GM18499 (cell line): ENCODE results near the gene NTMT2.
"Not testable (repeated sequence)": the region's sequence is repeated elsewhere in the genome, so short reads cannot be mapped to it uniquely, and the experiment has no call there.

Experiments used
- ATAC-seq: cut with Tn5 transposase; IDR thresholded peaks from one replicate; pipeline ENCODE4 v1.9.1; 2021; ENCODE audit warnings: moderate number of reproducible peaks; ENCODE audit not compliant: insufficient read depth, unreplicated experiment

NTMT2 gene

GRCh38 chr1:170155055-170155454, 9.3 kb downstream of the NTMT2 start:
- ATAC-seq = no peak

- no peak for ATAC-seq
These were observed 10.8 kb downstream of the NTMT2 start for GRCh38 chr1:170156594-170156993.

GRCh38 chr1:170157820-170158219, 12.1 kb downstream of the NTMT2 start:
- ATAC-seq = no peak

DNA sequence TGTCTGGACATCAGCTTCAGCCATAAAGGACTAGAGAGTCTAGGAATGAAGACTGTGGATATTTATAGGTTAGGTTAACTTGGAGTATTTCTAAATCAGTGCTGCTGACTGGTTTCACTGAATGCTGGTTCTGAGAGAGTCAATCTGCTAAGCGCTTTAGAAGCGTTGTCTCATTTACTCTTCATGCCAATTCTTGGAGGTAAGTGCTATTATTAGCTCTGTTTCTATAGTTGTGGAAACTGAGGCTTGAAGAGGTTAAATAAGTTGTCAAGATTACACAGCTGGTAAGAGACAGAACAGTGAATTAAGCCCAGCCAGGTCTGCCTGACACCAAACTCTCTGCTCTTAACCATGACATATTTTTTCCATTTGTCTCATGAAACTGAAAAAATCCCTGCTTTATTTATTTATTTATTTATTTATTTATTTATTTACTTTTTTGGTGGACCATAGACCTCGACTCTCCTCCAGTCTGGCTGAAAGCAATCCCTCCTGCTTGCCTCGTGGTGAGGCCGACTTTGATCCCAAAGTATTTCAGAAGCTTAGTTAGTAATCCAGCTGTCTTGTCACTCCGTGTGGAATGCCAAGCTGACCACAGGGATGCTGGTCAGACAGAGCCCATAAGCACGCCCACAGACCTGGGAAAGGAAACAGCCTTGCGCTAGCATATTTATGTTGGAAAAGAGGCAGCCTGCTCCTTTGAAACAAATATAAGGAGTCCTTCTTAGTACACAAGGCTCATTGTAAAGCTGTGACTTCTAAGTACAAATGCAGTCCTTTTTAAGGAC, 16.9 kb downstream of the NTMT2 start:
- no peak for ATAC-seq

DNA sequence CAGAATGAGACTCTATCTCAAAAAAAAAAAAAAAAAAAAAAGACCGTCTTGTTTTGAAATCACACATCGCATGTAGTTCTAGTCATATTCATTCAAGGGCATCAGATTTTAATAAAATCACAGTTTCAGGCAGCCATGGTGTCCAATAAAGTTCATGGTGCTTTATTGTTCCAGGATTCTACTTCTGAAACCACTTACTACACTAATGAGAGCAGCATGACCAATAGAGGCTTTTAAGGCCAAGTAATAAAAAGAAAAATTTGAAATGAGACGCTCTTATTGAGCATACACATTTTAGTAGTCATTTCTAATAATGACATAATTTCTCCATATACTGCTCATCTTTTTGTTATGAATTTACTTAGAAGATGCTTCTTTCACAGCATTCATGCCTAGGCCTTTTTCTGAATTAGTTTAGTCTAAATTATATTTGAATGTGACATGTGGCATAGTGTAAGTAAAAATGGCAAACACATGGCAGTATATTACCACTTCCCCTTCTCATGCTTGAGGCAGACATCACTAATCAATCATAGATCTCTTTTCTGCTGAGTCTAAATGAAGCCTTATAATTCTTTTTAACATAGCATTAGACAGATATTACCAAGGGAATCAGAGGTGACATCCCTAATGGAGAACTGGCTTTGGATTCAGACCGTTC, 18.5 kb downstream of the NTMT2 start:
- ATAC-seq = no peak

DNA sequence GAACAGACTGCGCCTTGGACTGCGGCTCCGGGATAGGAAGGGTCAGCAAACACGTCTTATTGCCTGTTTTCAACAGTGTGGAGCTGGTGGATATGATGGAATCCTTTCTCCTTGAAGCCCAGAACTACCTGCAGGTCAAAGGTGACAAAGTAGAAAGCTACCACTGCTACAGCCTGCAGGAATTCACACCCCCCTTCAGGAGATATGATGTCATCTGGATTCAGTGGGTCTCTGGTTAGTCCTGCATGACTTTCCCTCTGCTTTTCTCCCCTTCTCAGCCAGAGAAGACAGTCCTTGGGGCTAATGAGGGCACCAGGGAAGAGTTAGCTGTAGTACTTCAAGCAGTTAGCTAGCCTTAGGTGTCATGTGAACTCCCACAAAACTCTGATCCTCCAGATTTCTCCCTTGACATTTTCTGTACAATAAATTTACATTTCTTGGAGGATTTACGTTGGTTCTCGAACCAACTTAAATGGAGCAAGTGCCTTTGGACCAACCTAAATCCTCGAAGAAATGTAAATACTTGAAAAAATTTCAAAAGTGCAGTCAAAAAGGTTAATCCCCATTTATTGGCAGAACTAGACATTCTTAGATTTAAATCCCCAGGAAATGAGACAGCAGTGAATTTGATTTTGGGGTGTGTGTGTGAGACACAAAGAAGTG, 20.9 kb downstream of the NTMT2 start:
- ATAC-seq = no peak

- no peak for ATAC-seq
These were observed 22.5 kb downstream of the NTMT2 start for GRCh38 chr1:170168265-170168664.

GRCh38 chr1:170170513-170170912, 24.8 kb downstream of the NTMT2 start:
- not testable (repeated sequence) for ATAC-seq

DNA sequence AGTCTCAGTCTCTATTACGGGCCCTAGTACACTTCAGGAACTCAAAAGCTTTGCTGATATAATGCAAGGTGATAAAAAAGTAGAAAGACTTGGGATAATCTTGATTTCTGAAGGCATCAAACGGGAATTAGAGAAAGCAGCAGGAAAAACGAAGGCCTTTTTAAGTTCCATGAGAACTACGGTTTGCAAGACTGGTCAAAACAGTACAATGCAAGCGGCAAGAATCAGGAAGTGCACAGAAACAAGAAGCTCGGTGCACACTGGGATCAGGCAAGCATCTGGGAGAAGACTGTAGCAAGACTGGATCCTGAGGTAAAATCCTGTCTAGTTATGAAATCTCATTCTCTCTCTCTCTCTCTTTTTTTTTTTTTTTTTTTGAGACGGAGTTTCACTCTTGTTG, 28.6 kb downstream of the NTMT2 start:
- ATAC-seq = no peak

GRCh38 chr1:170175041-170175440, 29.3 kb downstream of the NTMT2 start:
- ATAC-seq = no peak

DNA sequence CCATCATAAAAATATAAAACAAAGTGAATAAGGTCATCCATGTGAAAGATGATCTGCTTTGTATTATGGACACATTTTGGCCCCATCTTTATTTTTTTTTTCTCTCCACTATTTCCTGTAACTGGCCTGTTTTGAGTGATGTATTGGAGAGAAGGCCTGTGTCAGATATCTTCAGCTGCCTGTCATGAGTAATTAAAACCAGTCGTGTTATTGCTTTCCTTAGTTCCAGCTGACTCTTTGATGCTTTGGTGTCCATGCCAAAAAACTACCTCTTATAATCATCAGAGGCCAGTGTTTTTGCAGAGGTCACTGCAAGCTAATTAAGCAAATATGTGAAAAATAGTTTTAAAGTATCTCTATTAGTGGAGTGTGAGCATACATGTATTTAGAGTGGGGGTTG, 29.7 kb downstream of the NTMT2 start:
- ATAC-seq = no peak

- ATAC-seq = no peak
These were observed 31.0 kb downstream of the NTMT2 start for GRCh38 chr1:170176772-170177171.

DNA sequence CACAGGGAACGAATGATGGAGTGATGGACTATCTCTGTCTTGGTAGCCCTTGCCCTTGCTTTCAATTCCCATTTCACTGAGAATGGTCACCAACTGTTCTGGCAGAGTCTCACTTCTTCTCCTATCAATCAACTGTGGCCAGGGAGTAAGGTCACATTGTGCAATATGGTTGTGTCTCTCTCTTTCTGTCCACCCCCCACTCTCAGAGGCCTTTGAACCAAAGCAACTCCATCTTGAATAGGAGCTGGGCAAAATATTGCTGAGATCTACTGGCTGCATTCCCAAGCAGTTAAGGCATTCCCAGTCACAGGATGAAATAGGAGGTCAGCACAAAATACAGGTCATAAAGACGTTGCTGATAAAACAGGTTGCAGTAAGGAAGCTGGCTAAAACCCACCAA, 36.7 kb downstream of the NTMT2 start:
- no peak for ATAC-seq

DNA sequence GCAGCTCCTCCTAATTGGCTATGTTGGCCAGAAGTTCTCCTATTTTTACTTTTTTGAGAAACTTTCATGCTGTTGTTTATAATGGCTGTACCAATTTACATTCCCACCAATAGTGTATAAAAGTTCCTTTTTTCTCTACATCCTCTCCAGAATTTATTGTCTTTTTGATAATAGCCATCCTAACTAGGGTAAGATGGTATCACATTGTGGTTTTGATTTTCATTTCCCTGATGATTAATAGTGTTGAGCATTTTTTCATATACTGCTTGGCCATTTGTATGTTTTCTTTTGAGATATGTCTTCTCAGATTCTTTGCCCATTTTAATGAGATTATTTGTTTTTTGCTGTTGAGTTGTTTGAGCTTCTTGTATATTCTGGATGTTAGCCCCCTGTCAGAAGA, 46.8 kb downstream of the NTMT2 start:
- ATAC-seq = no peak

DNA sequence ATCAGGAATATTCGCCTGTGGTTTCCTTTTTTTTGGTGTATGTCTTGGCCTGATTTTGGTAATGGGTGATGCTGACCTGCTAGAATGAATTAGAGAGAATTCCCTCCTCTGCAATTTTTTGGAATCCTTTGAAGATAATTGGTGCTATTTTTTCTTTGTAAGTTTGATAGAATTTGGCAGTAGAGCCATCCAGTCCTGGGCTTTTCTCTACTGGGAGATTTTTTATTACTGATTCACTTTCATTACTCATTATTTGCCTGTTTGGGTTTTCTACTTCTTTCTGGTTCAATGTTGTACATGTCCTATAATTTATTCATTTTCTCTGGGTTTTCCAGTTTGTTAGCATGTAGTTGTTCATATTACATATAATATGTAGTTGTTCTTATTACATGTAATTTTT, 48.7 kb downstream of the NTMT2 start:
- no peak for ATAC-seq

DNA sequence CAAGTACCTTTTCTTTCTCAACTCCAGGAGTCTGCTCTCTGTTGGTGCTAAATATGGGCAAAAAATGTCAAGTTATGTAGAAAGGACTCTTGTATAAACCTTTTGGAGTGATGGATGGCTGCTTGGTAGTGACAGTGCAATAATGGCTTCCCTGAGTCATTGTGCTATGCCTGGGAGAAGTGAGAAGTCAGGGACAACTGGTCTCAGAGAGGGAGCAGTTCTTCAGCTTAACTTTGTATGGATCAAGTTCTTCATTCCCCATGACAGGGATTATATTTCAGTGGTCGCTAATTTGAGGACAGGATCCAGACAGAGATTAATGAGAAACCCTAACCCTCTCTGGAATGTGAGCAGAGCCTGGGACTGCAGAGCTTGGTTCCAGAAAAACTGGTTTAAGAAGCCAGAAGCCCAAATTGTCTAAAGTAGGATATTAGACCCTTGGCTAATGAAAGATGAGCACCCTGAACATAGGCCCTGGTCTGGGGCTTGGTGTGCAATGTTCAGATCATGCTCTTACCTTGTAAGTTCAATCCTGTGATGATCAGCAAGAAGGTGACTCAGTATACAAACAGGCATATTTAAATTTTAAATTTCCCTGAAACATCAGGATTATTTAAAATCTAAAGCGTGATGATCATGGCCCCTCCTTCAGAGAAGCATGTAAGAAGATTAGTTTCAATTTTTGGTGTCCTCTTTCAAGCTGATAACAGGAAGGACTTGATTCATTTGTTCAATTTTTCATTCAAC, 50.9 kb downstream of the NTMT2 start:
- no peak for ATAC-seq

DNA sequence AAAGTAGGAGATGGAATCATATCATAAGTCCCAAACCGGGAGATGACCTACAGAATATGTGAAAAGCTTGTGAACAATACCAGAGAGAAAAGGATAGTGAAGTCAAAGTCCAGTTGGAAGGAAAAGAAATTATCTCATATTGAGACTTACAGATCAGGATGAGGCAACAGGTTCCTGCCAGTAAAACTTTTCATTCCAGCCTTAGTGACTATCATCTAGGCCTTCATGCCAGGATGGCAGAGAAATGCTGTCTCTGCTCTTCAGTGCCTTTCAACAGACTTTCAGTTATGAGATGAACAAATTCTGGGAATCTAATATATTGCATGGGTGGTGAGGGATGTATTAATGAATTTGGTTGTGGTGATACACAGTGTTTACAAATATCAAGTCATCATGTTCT, 52.3 kb downstream of the NTMT2 start:
- no peak for ATAC-seq

DNA sequence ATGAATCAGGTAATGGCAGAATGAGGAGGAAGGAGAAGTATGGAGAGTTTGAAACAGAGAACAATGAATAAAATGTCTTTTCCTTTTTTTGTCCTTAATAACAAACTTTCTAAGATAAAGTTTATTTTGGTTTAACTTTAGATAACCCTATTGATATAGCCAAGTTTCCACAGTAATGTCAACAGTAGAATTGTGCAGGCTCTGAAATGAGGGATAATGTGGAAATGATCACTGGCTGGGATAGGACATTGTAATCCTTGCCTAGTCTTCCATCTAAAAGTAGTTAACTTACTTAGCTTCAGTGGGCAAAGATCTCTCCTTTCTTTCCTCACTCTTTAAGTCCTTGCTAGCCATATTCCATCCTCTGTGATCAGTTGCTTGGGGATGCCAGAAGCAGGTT, 52.8 kb downstream of the NTMT2 start:
- ATAC-seq = no peak

DNA sequence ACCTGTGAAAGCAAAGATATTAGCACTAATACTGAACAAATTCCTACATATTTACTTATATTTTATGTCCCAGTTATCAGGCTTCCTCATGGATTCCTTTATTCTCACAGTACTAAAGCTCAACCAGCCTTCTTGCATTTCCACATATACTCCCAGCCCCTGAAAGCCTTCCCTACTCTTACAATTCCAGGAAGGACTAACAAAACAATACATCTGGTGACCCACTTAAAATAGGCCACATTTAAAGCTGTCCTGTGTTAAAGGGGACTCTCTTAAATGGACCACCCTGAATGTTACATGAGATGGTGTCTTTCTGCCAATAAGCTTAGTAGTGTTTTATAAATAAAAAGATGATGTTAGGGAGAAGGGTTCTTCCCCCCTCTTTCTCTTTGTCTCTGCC, 54.4 kb downstream of the NTMT2 start:
- ATAC-seq = no peak

GRCh38 chr1:170200621-170201397, 55.0 kb downstream of the NTMT2 start:
- ATAC-seq = no peak
